GM23248 (cell line): ENCODE measurements around the gene EEF1A2. TPM values are rescaled to one million over a fixed set of nuclear protein-coding genes. Genes with fewer than 3 reads are reported as not detected.
A peak's percentile ranks its signal among the peaks of the same experiment; 100 is the strongest.

Experiments
- DNase-seq: peaks from one replicate; pipeline ENCODE4 v3.0.0-alpha.2; 2015
- H2AFZ ChIP-seq: fragments of 200-600 bp; sonication (generic); 2 replicates; pipeline ENCODE4 v1.6.1; 2016; ENCODE audit warnings: antibody characterized with exemption
- H3F3A ChIP-seq: fragments of 200-600 bp; sonication (generic); 2 replicates; pipeline ENCODE4 v1.6.1; 2016; ENCODE audit warnings: mild to moderate bottlenecking, antibody characterized with exemption, mixed run types; ENCODE audit not compliant: insufficient read depth
- H3K27ac ChIP-seq: fragments of 200-600 bp; sonication (generic); 2 replicates; pipeline ENCODE4 v1.5.1; 2016; ENCODE audit warnings: mild to moderate bottlenecking
- H3K27me3 ChIP-seq: fragments of 200-600 bp; sonication (generic); replicated peaks from 2 replicates; pipeline ENCODE4 v1.6.1; 2016; ENCODE audit warnings: mild to moderate bottlenecking; ENCODE audit not compliant: insufficient read depth
- H3K36me3 ChIP-seq: fragments of 200-600 bp; sonication (generic); 2 replicates; pipeline ENCODE4 v1.6.1; 2016; ENCODE audit warnings: low read depth, mild to moderate bottlenecking
- H3K4me1 ChIP-seq: fragments of 200-600 bp; sonication (generic); 2 replicates; pipeline ENCODE4 v1.6.1; 2016; ENCODE audit warnings: mild to moderate bottlenecking; ENCODE audit not compliant: insufficient read depth
- H3K4me2 ChIP-seq: fragments of 200-600 bp; sonication (generic); one replicate; pipeline ENCODE4 v1.6.1; 2016; ENCODE audit warnings: mild to moderate bottlenecking; ENCODE audit not compliant: unreplicated experiment
- H3K4me3 ChIP-seq: fragments of 200-600 bp; sonication (generic); 2 replicates; pipeline ENCODE4 v1.5.1; 2016; ENCODE audit warnings: mild to moderate bottlenecking
- H3K79me2 ChIP-seq: fragments of 200-600 bp; sonication (generic); 2 replicates; pipeline ENCODE4 v1.6.1; 2016; ENCODE audit warnings: mild to moderate bottlenecking; ENCODE audit not compliant: insufficient read depth
- H3K9ac ChIP-seq: fragments of 200-600 bp; sonication (generic); 2 replicates; pipeline ENCODE4 v1.6.1; 2016; ENCODE audit warnings: mild to moderate bottlenecking
- H3K9me2 ChIP-seq: fragments of 200-600 bp; sonication (generic); 2 replicates; pipeline ENCODE4 v1.6.1; 2016; ENCODE audit warnings: mixed run types, mild to moderate bottlenecking, moderate library complexity; ENCODE audit not compliant: insufficient read depth
- H3K9me3 ChIP-seq: fragments of 200-600 bp; sonication (generic); one replicate; pipeline ENCODE4 v1.6.1; 2017; ENCODE audit warnings: low read depth
- H4K20me1 ChIP-seq: fragments of 200-600 bp; sonication (generic); 2 replicates; pipeline ENCODE4 v1.6.0; 2016; ENCODE audit not compliant: insufficient read depth
- EZH2 ChIP-seq: fragments of 200-600 bp; sonication (generic); IDR thresholded peaks from 2 replicates; pipeline ENCODE4 v1.6.1; 2018; ENCODE audit warnings: antibody characterized with exemption, mild to moderate bottlenecking; ENCODE audit not compliant: insufficient read depth, poor library complexity, severe bottlenecking
- EZH2phosphoT487 ChIP-seq: fragments of 200-600 bp; sonication (generic); IDR thresholded peaks from 2 replicates; pipeline ENCODE4 v1.6.1; 2018; ENCODE audit warnings: antibody characterized with exemption, moderate library complexity, mild to moderate bottlenecking, low read depth; ENCODE audit not compliant: insufficient read depth
- WGBS, 2 experiments: methylation state at CpG; one replicate each; pipeline ENCODE4 v1.1.6; 2015 to 2017; ENCODE audit warnings: low lambda C conversion rate in 2 of 2, low coverage in 1 of 2; ENCODE audit errors: missing lambda C conversion rate in 2 of 2; 5-methylcytosine and 5-hydroxymethylcytosine counted together
- in situ Hi-C: fragments of 300-500 bp; cut with MboI; formaldehyde crosslinking; loops from 2 replicates; pipeline ENCODE4 v1.15.0; 2020
- polyA plus RNA-seq: library from polyadenylated mRNA; unstranded; fragments of >200 nt; fragmentation: Nextera tagmentation; extraction: Ambion mirVana; gene quantifications from 2 replicates; pipeline ENCODE4 v1.2.1, GENCODE V29; 2016
- total RNA-seq: library from RNA; depleted of rRNA; stranded (reverse); fragments of >200 nt; shearing (Covaris generic); gene quantifications from 2 replicates; pipeline ENCODE4 v1.2.3, GENCODE V29; 2014

EEF1A2 gene
- total and polyA plus RNA-seq, 2 experiments from 2014 or later, result 0.43 TPM; not detected in 1

DNA sequence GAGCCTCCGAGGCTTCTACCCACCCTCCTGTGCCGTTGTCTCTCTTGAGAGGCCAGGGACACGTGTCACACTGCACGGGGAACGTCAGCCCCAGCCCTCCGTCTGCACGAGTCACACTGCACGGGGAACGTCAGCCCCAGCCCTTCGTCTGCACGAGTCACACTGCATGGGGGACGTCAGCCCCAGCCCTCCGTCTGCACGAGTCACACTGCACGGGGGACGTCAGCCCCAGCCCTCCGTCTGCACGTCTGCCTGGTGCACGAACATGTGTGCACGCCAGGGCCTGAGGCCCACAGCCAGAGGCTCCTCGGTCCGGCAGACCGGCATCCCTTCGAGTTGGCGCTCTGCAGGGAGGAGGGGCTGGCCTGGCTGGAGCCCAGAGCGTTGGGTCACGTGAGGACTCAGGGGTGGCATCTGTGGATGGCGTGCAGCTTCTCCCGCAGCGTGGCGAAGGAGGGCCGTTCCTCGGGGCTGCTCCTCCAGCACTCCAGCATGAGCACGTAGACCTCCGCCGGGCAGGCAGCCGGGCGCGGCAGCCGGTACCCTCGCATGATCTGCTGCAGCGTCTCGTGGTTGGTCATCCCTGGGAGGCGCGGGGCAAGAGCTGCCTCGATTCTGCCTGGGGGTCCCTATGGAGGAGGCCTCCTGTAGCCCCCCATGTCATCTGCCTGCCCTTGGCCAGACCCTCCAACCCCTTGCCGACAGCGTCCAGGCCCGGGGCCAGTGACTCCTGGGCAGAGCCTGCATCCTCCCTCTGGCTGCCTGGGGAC, 41.7 kb upstream of the EEF1A2 start:
- Histone ChIP-seq H3K79me2 (no peaks in the 10 kb centered on the region), H3K4me1 (no peaks in the 10 kb centered on the region), H3K36me3 (no peaks in the 10 kb centered on the region), H3K9me2 (no peaks in the 10 kb centered on the region), H3K27me3 (no peaks in the 10 kb centered on the region), H3K9ac (no peak overlapping the region), H2AFZ (no peak overlapping the region), H3K4me3 (no peak overlapping the region), H3F3A (no peaks in the 10 kb centered on the region), H4K20me1 (no peaks in the 10 kb centered on the region), H3K27ac (no peak overlapping the region), H3K4me2 (no peak overlapping the region), H3K9me3 (no peaks in the 10 kb centered on the region)
- TF ChIP-seq EZH2, result no peak
- no peak for TF ChIP-seq EZH2phosphoT487
- WGBS, 2 experiments, result 32 to 36% methylated on average over 38 to 47 of the region's 49 CpGs
- in situ Hi-C loops, result no loop called here
- DNase-seq, result peak; percentile 69

DNA sequence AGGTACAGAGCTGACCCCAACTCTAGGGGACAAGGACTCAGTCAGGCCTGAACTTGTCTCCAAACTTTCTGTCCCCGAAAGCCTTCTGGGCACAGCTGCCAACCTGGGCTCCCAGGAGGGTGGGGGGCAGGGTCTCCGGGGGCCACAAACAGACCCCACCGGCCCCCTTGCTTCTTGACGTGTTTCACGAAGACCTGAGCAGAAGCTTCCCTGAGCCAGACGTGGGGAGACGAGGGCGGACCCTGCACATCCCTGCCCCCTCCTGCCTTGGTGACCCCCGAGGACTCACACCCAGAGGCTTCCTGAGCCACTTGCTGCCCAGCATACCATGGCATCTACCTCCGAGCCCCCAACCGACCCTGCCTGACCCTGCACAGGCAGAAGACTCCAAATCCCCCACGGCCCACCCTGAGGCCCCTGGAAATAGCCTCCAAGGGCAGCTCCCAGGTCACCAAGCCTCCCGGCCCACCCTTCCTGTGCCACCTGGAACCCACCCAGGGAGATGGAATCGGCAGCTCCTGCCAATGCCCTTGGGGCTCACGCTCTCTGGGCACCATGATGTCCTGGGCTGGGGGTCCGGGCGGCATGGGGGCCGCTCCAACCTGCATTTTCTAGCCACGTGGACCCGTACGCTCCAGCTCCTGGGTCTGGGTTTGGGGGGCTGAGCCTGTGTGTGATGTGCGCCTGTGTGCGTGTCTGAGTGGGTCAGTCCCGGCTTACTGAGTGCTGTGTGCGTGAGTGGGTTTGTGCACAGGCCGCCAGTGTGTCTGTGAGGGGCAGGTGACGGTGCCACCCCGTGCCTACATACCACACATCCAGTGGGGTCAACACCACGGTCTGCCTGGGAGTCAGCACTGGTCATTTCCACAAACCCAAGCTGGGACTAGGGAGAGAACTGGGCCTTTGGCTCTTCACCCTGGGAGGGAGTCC, 40.8 kb upstream of the EEF1A2 start:
- no peak overlapping the region for H3K4me2 ChIP-seq
- no peaks in the 10 kb centered on the region for H3K4me1 ChIP-seq
- in situ Hi-C loops, result no loop called here
- TF ChIP-seq EZH2 (no peak), EZH2phosphoT487 (no peak)
- no peaks in the 10 kb centered on the region for H3K79me2 ChIP-seq
- no peaks in the 10 kb centered on the region for H4K20me1 ChIP-seq
- 84 to 86% methylated on average over 27 to 29 of the region's 29 CpGs for WGBS, 2 experiments
- H3K9me2 ChIP-seq, result no peaks in the 10 kb centered on the region
- no peak overlapping the region for H3K9ac ChIP-seq
- H3F3A ChIP-seq, result no peaks in the 10 kb centered on the region
- H3K27ac ChIP-seq, result no peak overlapping the region
- H3K27me3 ChIP-seq, result no peaks in the 10 kb centered on the region
- H2AFZ ChIP-seq, result no peak overlapping the region
- H3K9me3 ChIP-seq, result no peaks in the 10 kb centered on the region
- no peak overlapping the region for H3K4me3 ChIP-seq
- no peak for DNase-seq
- H3K36me3 ChIP-seq, result no peaks in the 10 kb centered on the region

DNA sequence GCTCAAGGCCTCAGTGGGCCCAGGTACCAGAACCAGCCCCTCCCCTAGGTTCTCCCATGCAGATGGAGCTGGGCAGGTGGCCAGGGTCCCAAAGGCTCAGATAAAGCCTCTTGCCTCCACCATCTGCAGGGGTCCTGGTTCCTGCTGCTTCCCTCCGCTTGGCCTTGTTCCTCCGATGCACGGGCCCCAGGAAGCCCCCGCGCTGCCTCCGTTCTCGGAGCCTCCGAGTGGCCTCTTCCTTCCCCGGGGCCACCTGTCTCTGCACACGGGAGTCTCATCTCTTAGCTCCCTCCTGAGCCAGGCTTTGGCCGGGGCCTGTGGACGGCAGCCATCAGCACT, 40.2 kb upstream of the EEF1A2 start:
- TF ChIP-seq EZH2, result no peak
- no peak for TF ChIP-seq EZH2phosphoT487
- in situ Hi-C loops, result no loop called here

DNA sequence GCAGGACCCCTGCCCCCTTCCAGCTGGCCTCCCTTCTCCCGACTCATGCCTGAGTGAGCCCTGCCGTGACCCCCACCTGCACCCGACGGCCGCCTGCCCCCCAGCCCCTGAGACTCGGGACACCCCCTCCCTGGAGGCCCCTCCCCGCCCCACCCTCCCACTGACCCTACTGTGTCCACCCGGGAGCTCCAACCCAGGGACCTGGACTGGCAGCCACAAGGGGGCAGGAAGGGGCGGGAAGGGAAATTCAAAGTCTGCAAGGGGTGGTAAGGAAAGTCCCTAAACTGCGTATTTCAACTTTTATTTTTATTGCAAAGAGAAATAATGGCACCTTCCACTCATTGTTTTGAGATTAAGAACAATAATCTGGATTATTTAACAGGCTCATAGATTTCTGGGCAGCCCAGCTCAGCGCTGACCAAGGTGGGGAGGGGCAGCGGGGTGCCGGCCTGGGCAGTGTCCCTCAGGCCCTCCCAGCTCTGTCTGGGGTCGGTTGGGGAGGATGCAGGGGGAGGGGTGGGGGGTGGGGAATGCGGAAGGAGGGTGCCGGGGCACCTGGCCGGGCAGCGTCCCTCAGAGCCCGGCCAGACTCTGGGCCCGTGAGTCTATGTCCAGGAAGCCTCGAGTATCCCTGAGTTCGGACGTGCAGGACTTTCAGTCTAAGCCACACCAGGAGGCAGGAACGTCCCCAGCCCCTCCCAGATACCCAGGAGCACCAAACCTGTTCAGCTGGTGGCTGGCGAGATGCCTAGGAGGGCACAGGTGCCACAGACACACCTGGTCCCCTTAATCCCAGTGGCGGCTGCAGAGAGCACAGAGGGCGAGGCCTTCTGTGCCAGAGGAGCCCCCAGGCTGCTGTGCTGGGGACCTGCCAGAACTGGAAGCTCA, 39.6 kb upstream of the EEF1A2 start:
- TF ChIP-seq EZH2, result no peak
- no peak for TF ChIP-seq EZH2phosphoT487
- 54 to 68% methylated on average over 13 to 26 of the region's 27 CpGs for WGBS, 2 experiments
- no peaks in the 10 kb centered on the region for H3K9me3 ChIP-seq
- H3K4me2 ChIP-seq, result peak overlapping the region; percentile 17
- H3K27ac ChIP-seq, result no peak overlapping the region
- H3K79me2 ChIP-seq, result no peaks in the 10 kb centered on the region
- H3K27me3 ChIP-seq, result no peaks in the 10 kb centered on the region
- no peak for DNase-seq
- no peaks in the 10 kb centered on the region for H3F3A ChIP-seq
- H3K36me3 ChIP-seq, result no peaks in the 10 kb centered on the region
- H3K9ac ChIP-seq, result no peak overlapping the region
- H3K4me3 ChIP-seq, result peak overlapping the region; percentile 22; the same call in 1 of the 2 replicates
- H4K20me1 ChIP-seq, result no peaks in the 10 kb centered on the region
- no peaks in the 10 kb centered on the region for H3K9me2 ChIP-seq
- peak overlapping the region; percentile 72; the same call in 1 of the 2 replicates for H2AFZ ChIP-seq
- H3K4me1 ChIP-seq, result no peaks in the 10 kb centered on the region
- in situ Hi-C loops, result no loop called here

More for the DNA sequence above, 40.2 kb upstream of the EEF1A2 start:
- Histone ChIP-seq H4K20me1 (no peaks in the 10 kb centered on the region), H3K9me3 (no peaks in the 10 kb centered on the region), H3K9me2 (no peaks in the 10 kb centered on the region), H3K27ac (no peak overlapping the region), H3K4me2 (no peak overlapping the region), H3K79me2 (no peaks in the 10 kb centered on the region), H3K36me3 (no peaks in the 10 kb centered on the region), H2AFZ (no peak overlapping the region), H3F3A (no peaks in the 10 kb centered on the region), H3K27me3 (no peaks in the 10 kb centered on the region), H3K4me3 (no peak overlapping the region), H3K4me1 (no peaks in the 10 kb centered on the region), H3K9ac (no peak overlapping the region)
- 80 to 86% methylated on average over 12 of the region's 12 CpGs for WGBS, 2 experiments
- no peak for DNase-seq
